GM19395 (cell line): ENCODE measurements around the gene FANCC.
"Not testable (repeated sequence)": the region's sequence is repeated elsewhere in the genome, so short reads cannot be mapped to it uniquely, and the experiment has no call there.

Experiments
- ATAC-seq: cut with Tn5 transposase; IDR thresholded peaks from one replicate; pipeline ENCODE4 v1.9.1; 2021; ENCODE audit warnings: mild to moderate bottlenecking, moderate library complexity; ENCODE audit not compliant: unreplicated experiment

Gene FANCC

GRCh38 chr9:95239071-95239470 is 78.4 kb downstream of the FANCC start:
- no peak for ATAC-seq

- no peak for ATAC-seq
These were observed 80.2 kb downstream of the FANCC start for GRCh38 chr9:95237336-95237735.

GRCh38 chr9:95230046-95230445 is 87.5 kb downstream of the FANCC start:
- ATAC-seq = no peak

GRCh38 chr9:95229230-95229915 is 88.1 kb downstream of the FANCC start:
- ATAC-seq = no peak

- no peak for ATAC-seq
These were observed 90.6 kb downstream of the FANCC start for GRCh38 chr9:95226921-95227320.

- no peak for ATAC-seq
These were observed 91.8 kb downstream of the FANCC start for GRCh38 chr9:95225726-95226106.

- no peak for ATAC-seq
These were observed 92.3 kb downstream of the FANCC start for GRCh38 chr9:95225076-95225725.

GRCh38 chr9:95224376-95225019 is 93.0 kb downstream of the FANCC start:
- no peak for ATAC-seq

GRCh38 chr9:95220352-95220751 is 97.2 kb downstream of the FANCC start:
- not testable (repeated sequence) for ATAC-seq

GRCh38 chr9:95218773-95219172 is 98.7 kb downstream of the FANCC start:
- no peak for ATAC-seq

- ATAC-seq = no peak
These were observed 99.6 kb downstream of the FANCC start for GRCh38 chr9:95217936-95218335.

- ATAC-seq = no peak
These were observed 102.1 kb downstream of the FANCC start for GRCh38 chr9:95215336-95215898.

GRCh38 chr9:95213117-95213516 is 104.4 kb downstream of the FANCC start:
- ATAC-seq = no peak

GRCh38 chr9:95211028-95211427 is 106.5 kb downstream of the FANCC start:
- no peak for ATAC-seq

GRCh38 chr9:95207403-95207802 is 110.1 kb downstream of the FANCC start:
- ATAC-seq = no peak

GRCh38 chr9:95206143-95206542 is 111.4 kb downstream of the FANCC start:
- no peak for ATAC-seq

- no peak for ATAC-seq
These were observed 112.8 kb downstream of the FANCC start for GRCh38 chr9:95204710-95205109.

- no peak for ATAC-seq
These were observed 113.2 kb downstream of the FANCC start for GRCh38 chr9:95204310-95204709.

- not testable (repeated sequence) for ATAC-seq
These were observed 114.5 kb downstream of the FANCC start for GRCh38 chr9:95203019-95203418.

GRCh38 chr9:95202076-95202681 is 115.3 kb downstream of the FANCC start:
- no peak for ATAC-seq

- ATAC-seq = no peak
These were observed 116.3 kb downstream of the FANCC start for GRCh38 chr9:95201206-95201605.
